HCT116 (cell line): ENCODE results near the gene ACP6. TPM values are rescaled to one million over a fixed set of nuclear protein-coding genes. Genes with fewer than 3 reads are reported as not detected.

Source experiments
- ATAC-seq: fragments of 200-7000 bp; cut with Tn5 transposase; 2 replicates; pipeline ENCODE4 v1.9.1; 2020; ENCODE audit warnings: mild to moderate bottlenecking, moderate library complexity
- BruUV-seq: library from RNA; stranded (reverse); fragments of 400-500 nt; replicated peaks from 2 replicates; lab custom pipeline; 2021; lab: Mats Ljungman, UMichigan
- CTCF ChIA-PET: fragments of 300-600 bp; sonication (Branson Sonifier 250); formaldehyde crosslinking; loops from one replicate; lab custom pipeline; 2021; ENCODE audit warnings: antibody characterized with exemption; lab: Charles Lee
- POLR2A ChIA-PET: fragments of 300-600, 350-600 bp; sonication (Branson Sonifier 250); formaldehyde crosslinking; loops from one replicate; lab custom pipeline; 2021; ENCODE audit warnings: antibody characterized with exemption; lab: Charles Lee
- RAD21 ChIA-PET, 2 experiments: fragments of 300-600 bp; sonication (Branson Sonifier 250); formaldehyde crosslinking; loops; one replicate each; lab custom pipeline; 2023; ENCODE audit warnings: low total read pairs in 2 of 2; ENCODE audit not compliant: uncharacterized antibody in 2 of 2, unreplicated experiment in 2 of 2, low non-redundant PET in 1 of 2; lab: Charles Lee
- DNase-seq: peaks from one replicate; pipeline ENCODE4 v3.0.0-alpha.2; 2010; ENCODE audit warnings: low read depth, low spot score
- H2AFZ ChIP-seq: fragments of 200-600 bp; shearing (Covaris generic), sonication (generic); 2 replicates; pipeline ENCODE4 v1.6.1; 2017; ENCODE audit warnings: low read depth, mixed run types, mixed read lengths, antibody characterized with exemption, low read length; ENCODE audit not compliant: poor library complexity, severe bottlenecking
- H3K27ac ChIP-seq: 2 replicates; pipeline ENCODE4 v1.5.1; 2012; ENCODE audit warnings: low read depth, low read length
- H3K27me3 ChIP-seq: fragments of 200-600 bp; sonication (generic); 2 replicates; pipeline ENCODE4 v1.6.1; 2016; ENCODE audit warnings: mixed run types, low read length, mixed read lengths; ENCODE audit not compliant: insufficient read depth
- H3K36me3 ChIP-seq, 2 experiments: fragments of 200-500 bp in 1 of 2; fragments of 200-600 bp in 1 of 2; sonication (Bioruptor generic) in 1 of 2; sonication (generic) in 1 of 2; 2 replicates each; pipeline versions ENCODE4 v1.5.1 to v1.6.1; 2014 to 2016; ENCODE audit warnings: low read length in 2 of 2, inconsistent platforms in 1 of 2, mixed read lengths in 1 of 2, mixed run types in 1 of 2; ENCODE audit not compliant: insufficient read depth in 2 of 2, control insufficient read depth in 1 of 2
- H3K4me1 ChIP-seq, 2 experiments: fragments of 200-600 bp in 1 of 2; sonication (generic) in 1 of 2; 2 replicates each; pipeline versions ENCODE4 v1.5.1 to v1.6.1; 2012 to 2017; ENCODE audit warnings: low read length in 2 of 2, inconsistent platforms in 1 of 2, mild to moderate bottlenecking in 1 of 2, mixed read lengths in 1 of 2, mixed run types in 1 of 2, moderate library complexity in 1 of 2; ENCODE audit not compliant: insufficient read depth in 2 of 2, control insufficient read depth in 1 of 2
- H3K4me2 ChIP-seq: fragments of 200-600 bp; sonication (generic); 2 replicates; pipeline ENCODE4 v1.6.1; 2017; ENCODE audit warnings: mixed run types, low read length, mixed read lengths
- H3K4me3 ChIP-seq, 2 experiments: fragments of 200-600 bp in 1 of 2; sonication (generic) in 1 of 2; replicated peaks in 1 of 2; 2 replicates each; pipeline ENCODE4 v1.5.1; 2011 to 2016; ENCODE audit warnings: low read length in 2 of 2, control low read depth in 1 of 2, low read depth in 1 of 2, mild to moderate bottlenecking in 1 of 2, mixed read lengths in 1 of 2, mixed run types in 1 of 2
- H3K79me2 ChIP-seq: fragments of 200-600 bp; sonication (generic); 2 replicates; pipeline ENCODE4 v1.6.1; 2017; ENCODE audit warnings: mild to moderate bottlenecking, mixed run types, low read length, moderate library complexity, mixed read lengths; ENCODE audit not compliant: insufficient read depth
- H3K9ac ChIP-seq: fragments of 200-600 bp; sonication (generic); 2 replicates; pipeline ENCODE4 v1.6.1; 2016; ENCODE audit warnings: low read length, mixed read lengths
- H3K9me2 ChIP-seq: fragments of 200-600 bp; sonication (generic), shearing (Covaris generic); 2 replicates; pipeline ENCODE4 v1.6.1; 2017; ENCODE audit warnings: mixed run types, mild to moderate bottlenecking, moderate library complexity; ENCODE audit not compliant: insufficient read depth
- H3K9me3 ChIP-seq, 2 experiments: fragments of 200-500 bp in 1 of 2; fragments of 200-600 bp in 1 of 2; sonication (Bioruptor generic) in 1 of 2; sonication (generic) in 1 of 2; 2 replicates each; pipeline ENCODE4 v1.6.1; 2014 to 2017; ENCODE audit warnings: low read length in 2 of 2, mixed read lengths in 2 of 2, inconsistent platforms in 1 of 2, low read depth in 1 of 2, mild to moderate bottlenecking in 1 of 2, mixed run types in 1 of 2, moderate library complexity in 1 of 2; ENCODE audit not compliant: control insufficient read depth in 1 of 2, insufficient read depth in 1 of 2
- H4K20me1 ChIP-seq: fragments of 200-600 bp; sonication (generic), shearing (Covaris generic); 2 replicates; pipeline ENCODE4 v1.6.1; 2017; ENCODE audit warnings: mixed run types, mild to moderate bottlenecking, moderate library complexity; ENCODE audit not compliant: insufficient read depth
- CBX3 ChIP-seq: IDR thresholded peaks from 2 replicates; pipeline ENCODE4 v1.6.1; 2012; ENCODE audit warnings: low read depth
- EGR1 ChIP-seq: IDR thresholded peaks from 2 replicates; pipeline ENCODE4 v1.6.1; 2012; ENCODE audit warnings: low read depth
- ELF1 ChIP-seq: IDR thresholded peaks from 2 replicates; pipeline ENCODE4 v1.6.1; 2012; ENCODE audit warnings: low read depth, borderline replicate concordance
- EZH2 ChIP-seq: fragments of 200-600 bp; sonication (generic); IDR thresholded peaks from 2 replicates; pipeline ENCODE4 v1.6.1; 2017; ENCODE audit warnings: antibody characterized with exemption, mixed run types
- FOSL1 ChIP-seq: IDR thresholded peaks from 2 replicates; pipeline ENCODE4 v1.6.1; 2012; ENCODE audit warnings: low read depth
- MAX ChIP-seq: IDR thresholded peaks from 2 replicates; pipeline ENCODE4 v1.6.1; 2012
- POLR2AphosphoS5 ChIP-seq: IDR thresholded peaks from 2 replicates; pipeline ENCODE4 v1.6.1; 2011; ENCODE audit warnings: mild to moderate bottlenecking, low read depth, low read length, moderate library complexity
- RAD21 ChIP-seq: IDR thresholded peaks from 2 replicates; pipeline ENCODE4 v1.6.1; 2012; ENCODE audit warnings: low read depth, mild to moderate bottlenecking
- REST ChIP-seq: IDR thresholded peaks from 2 replicates; pipeline ENCODE4 v1.6.1; 2012; ENCODE audit warnings: low read depth
- ZFX ChIP-seq: fragments of 450-650 bp; IDR thresholded peaks from 2 replicates; pipeline ENCODE4 v1.6.1; 2017
- intact Hi-C: fragments of 100-400 bp; cut with micrococcal nuclease; formaldehyde crosslinking; loops from 2 replicates; pipeline ENCODE4 v1.10.0; 2022
- total RNA-seq: library from RNA; stranded (reverse); gene quantifications from one replicate; pipeline ENCODE4 v1.2.1, GENCODE V29; 2021; ENCODE audit not compliant: unreplicated experiment

Gene ACP6
- total RNA-seq, 1 experiment from 2014 or later = 26.4 TPM

- H3K4me3 ChIP-seq = no peak overlapping the region
- no peaks in the 10 kb centered on the region for H3K36me3 ChIP-seq
- ATAC-seq = no peak
- H3K79me2 ChIP-seq = no peaks in the 10 kb centered on the region
- H4K20me1 ChIP-seq = no peaks in the 10 kb centered on the region
- ChIA-PET RAD21 (no interaction called here), CTCF (no interaction called here), POLR2A (no interaction called here)
- TF ChIP-seq EZH2 (no peak), ELF1 (no peak), CBX3 (no peak), ZFX (no peak), FOSL1 (no peak), RAD21 (no peak), REST (no peak), POLR2AphosphoS5 (no peak)
- H3K27me3 ChIP-seq = no peaks in the 10 kb centered on the region
- no peaks in the 10 kb centered on the region for H3K9me3 ChIP-seq
- intact Hi-C loops = no loop called here
- no peak overlapping the region for H3K9ac ChIP-seq
- no peak for DNase-seq
- H3K4me1 ChIP-seq = no peaks in the 10 kb centered on the region
- H3K9me2 ChIP-seq = no peaks in the 10 kb centered on the region
- H3K4me2 ChIP-seq = no peak overlapping the region
- no TSS peak for BruUV-seq
- no peak overlapping the region for H3K27ac ChIP-seq
- no peak overlapping the region for H2AFZ ChIP-seq
Observed at GRCh38 chr1:147634645-147635044, 35.7 kb downstream of the ACP6 start.

GRCh38 chr1:147633759-147634158 lies 36.6 kb downstream of the ACP6 start:
- H3K36me3 ChIP-seq = no peaks in the 10 kb centered on the region
- H3K4me2 ChIP-seq = no peak overlapping the region
- POLR2A ChIA-PET = no interaction called here
- ATAC-seq (no peak), DNase-seq (no peak)
- H3K27ac ChIP-seq = no peak overlapping the region
- H3K79me2 ChIP-seq = no peaks in the 10 kb centered on the region
- H4K20me1 ChIP-seq = no peaks in the 10 kb centered on the region
- no peaks in the 10 kb centered on the region for H3K27me3 ChIP-seq
- H3K4me3 ChIP-seq = no peak overlapping the region
- H3K9ac ChIP-seq = no peak overlapping the region
- H3K4me1 ChIP-seq = no peaks in the 10 kb centered on the region
- RAD21 ChIA-PET = no interaction called here
- BruUV-seq = no TSS peak
- H2AFZ ChIP-seq = no peak overlapping the region
- TF ChIP-seq RAD21 (no peak), EGR1 (no peak), MAX (no peak)
- CTCF ChIA-PET = no interaction called here
- no peaks in the 10 kb centered on the region for H3K9me3 ChIP-seq
- intact Hi-C loops = no loop called here
- no peaks in the 10 kb centered on the region for H3K9me2 ChIP-seq
